NCI-H2171 (cell line): ENCODE results near the gene KLHDC7A.

Source experiments
- DNase-seq: peaks from one replicate; lab custom pipeline; 2025; lab: John Stamatoyannopoulos, UW

The KLHDC7A gene

GRCh38 chr1:18473195-18473815 is 7.4 kb upstream of the KLHDC7A start:
- peak; percentile 17 for DNase-seq

GRCh38 chr1:18474559-18475175 is 6.1 kb upstream of the KLHDC7A start:
- DNase-seq = no peak

GRCh38 chr1:18475234-18475905 is 5.4 kb upstream of the KLHDC7A start:
- DNase-seq = no peak

GRCh38 chr1:18479454-18479853 is 1.3 kb upstream of the KLHDC7A start:
- no peak for DNase-seq

- DNase-seq = no peak
Observed at GRCh38 chr1:18481190-18481920, 625 bp downstream of the KLHDC7A start.

- DNase-seq = no peak
Observed at GRCh38 chr1:18481921-18482701, 1.4 kb downstream of the KLHDC7A start.

GRCh38 chr1:18482721-18483425 is 2.1 kb downstream of the KLHDC7A start:
- DNase-seq = no peak

DNA sequence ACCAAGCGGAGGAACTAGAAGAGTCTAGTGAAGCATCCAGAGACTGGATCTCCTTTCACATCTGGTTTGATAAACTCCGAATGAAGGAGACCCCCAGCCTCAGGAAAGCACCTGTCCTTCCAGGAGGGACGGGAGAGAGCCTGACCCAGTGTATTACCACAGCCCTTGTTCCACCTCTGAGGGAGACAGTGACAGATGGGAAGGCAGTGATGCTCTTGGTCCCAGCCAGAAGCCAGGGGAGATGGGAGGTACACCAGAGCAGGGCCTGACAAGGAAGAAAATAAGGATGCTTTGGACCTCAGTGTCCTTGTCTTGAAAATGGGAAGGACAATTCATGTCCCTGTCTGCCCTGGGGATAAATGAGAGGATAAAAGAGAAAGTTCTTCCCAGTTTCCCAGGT is 3.5 kb downstream of the KLHDC7A start:
- no peak for DNase-seq

- DNase-seq = no peak
Observed at GRCh38 chr1:18484721-18485120, 4.0 kb downstream of the KLHDC7A start.

- DNase-seq = no peak
Observed at GRCh38 chr1:18485227-18485626, 4.5 kb downstream of the KLHDC7A start.

DNA sequence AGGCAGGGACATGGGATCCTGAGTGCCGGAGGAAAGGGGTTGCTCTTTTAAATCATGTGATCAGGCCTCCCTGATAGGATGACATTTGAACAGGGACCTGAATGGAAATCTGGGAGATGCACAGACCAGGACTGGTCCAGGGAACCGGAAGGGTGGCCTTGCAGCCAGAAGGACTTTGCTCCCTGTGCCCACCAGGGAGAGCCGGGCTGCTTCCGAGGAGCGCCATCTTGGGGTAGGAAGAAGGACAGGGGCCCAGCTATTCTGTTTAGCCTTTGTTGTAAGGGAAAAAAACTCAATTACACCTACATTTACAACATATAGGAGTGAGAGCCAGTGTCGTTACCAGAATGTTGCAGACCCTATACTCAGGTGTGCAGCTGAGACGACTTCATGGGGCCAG is 5.5 kb downstream of the KLHDC7A start:
- no peak for DNase-seq

DNA sequence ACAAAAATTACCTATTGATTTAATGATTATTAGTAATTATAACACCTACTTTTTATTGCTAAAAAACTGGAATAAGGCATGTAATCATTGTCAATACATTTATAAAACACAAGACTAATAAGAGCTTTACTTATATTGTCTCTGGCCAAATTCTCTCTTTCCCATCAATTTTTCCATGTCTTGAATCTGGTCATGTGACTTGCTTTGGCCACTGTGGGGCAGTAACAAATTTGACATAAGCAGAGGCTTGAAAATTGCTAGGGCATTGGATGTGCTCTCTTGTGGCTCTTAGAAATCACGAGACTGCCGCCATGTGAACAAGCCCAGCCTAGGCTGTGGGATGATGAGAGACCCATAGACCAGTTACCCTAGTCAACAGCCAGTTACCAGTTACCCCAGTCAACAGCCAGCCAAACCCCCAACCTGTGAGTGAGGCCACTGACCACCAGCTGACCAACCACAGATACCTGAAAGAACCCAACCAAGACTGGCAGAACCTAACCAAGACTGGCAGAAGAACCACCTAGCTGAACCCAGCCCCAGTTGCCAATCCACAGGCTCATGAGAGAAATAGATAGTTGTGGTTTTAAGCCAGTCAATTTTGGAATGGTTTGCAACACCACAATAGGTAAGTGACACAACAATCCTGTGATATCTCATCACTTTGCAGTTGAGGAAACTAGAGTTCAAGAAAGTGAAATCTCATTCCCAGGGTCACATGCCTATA is 8.8 kb downstream of the KLHDC7A start:
- DNase-seq = no peak

GRCh38 chr1:18491168-18491567 is 10.4 kb downstream of the KLHDC7A start:
- no peak for DNase-seq

DNA sequence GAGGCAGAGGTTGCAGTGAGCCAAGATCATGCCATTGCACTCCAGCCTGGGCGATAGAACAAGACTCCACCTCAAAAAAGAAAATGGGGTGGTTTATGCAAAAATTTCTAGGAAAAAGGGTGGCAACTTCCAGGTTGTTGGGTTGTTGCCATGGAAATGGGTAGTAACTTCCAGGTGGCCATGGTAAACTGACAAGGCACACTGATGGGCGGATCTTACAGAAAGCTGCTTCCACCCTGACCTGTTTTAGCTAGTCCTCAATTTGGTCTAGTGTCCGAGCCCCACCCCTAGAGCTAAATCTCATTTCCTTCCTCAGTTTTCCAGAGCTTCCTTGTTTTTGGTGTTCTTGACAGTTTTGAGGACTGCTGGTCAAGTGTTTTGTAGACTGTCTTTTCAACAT is 13.6 kb downstream of the KLHDC7A start:
- DNase-seq = no peak

GRCh38 chr1:18495635-18496034 is 14.9 kb downstream of the KLHDC7A start:
- no peak for DNase-seq

GRCh38 chr1:18496056-18496455 is 15.3 kb downstream of the KLHDC7A start:
- DNase-seq = no peak

GRCh38 chr1:18496497-18497235 is 15.9 kb downstream of the KLHDC7A start:
- DNase-seq = no peak

DNA sequence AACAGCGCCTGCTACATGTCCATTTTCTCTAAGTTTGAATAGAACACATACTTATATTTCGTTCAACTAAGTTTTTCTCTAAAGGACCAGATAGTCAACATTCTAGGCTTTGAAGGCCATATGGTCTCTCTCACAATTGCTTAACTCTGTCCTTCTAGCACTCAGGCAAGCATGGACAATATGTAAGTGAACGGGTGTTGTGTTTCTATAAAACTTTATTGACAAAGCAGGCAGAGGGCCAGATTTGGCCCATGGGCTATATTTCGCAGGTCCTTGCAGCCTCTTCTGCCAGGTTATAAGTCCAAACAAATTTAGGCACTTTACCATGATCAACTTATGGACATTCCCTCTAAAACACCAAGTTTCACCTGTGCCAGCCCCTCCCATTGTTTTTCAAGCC is 21.1 kb downstream of the KLHDC7A start:
- DNase-seq = no peak

DNA sequence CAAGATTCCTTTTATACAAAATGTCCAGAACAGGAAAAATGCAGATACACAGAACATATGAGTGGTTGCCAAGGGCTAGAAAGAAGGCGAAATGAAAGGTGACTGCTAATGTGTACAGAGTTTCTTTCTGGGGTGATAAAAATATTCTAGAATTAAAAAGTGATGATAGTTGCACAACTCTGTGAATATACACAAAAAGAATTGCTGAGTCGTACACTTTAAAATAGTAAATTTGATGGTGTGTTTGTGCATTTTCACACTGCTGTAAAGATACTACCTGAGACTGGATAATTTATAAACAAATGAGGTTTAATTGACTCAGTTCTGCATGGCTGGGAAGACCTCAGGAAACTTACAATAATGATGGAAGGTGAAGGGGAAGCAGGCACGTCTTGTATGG is 23.9 kb downstream of the KLHDC7A start:
- no peak for DNase-seq

DNA sequence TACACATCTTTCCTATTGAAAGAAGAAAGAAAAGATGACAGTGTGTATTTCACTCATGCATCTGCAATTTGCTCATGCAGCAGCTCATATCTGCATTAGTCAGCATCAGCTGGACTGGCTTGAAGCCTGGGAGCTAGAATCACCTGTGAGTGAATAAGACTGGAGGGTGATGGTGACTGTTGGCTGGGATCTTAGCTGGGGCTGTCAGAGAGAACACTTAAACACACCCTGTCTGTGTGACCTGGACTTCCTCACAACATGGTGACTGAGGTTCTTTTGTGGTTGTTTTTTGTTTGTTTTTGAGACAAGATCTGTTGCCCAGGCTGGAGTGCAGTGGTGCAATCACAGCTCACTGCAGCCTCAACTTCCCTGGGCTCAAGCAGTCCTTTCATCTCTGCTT is 24.9 kb downstream of the KLHDC7A start:
- no peak for DNase-seq
